PC-3 (cell line): ENCODE results near the gene UROC1. TPM values are rescaled to one million over a fixed set of nuclear protein-coding genes. Genes with fewer than 3 reads are reported as not detected.

Experiments
- ATAC-seq: fragments of 200-7000 bp; cut with Tn5 transposase; 2 replicates; pipeline ENCODE4 v1.9.1; 2020; ENCODE audit warnings: mild to moderate bottlenecking, moderate library complexity
- BruUV-seq: library from RNA; stranded (reverse); fragments of 400-500 nt; replicated peaks from 2 replicates; lab custom pipeline; 2021; lab: Mats Ljungman, UMichigan
- CTCF ChIA-PET: fragments of 300-600 bp; sonication (Branson Sonifier 250); formaldehyde crosslinking; loops from one replicate; lab custom pipeline; 2022; ENCODE audit warnings: antibody characterized with exemption; lab: Charles Lee
- POLR2A ChIA-PET: fragments of 300-600 bp; sonication (Branson Sonifier 250); formaldehyde crosslinking; loops from one replicate; lab custom pipeline; 2022; ENCODE audit warnings: antibody characterized with exemption; ENCODE audit not compliant: unreplicated experiment; lab: Charles Lee
- DNase-seq: peaks from one replicate; pipeline ENCODE4 v3.0.0-alpha.2; 2015
- H2AFZ ChIP-seq: fragments of 300-600 bp; sonication (generic); 2 replicates; pipeline ENCODE4 v1.6.0; 2016; ENCODE audit warnings: antibody characterized with exemption, low read length
- H3F3A ChIP-seq: fragments of 300-600 bp; sonication (generic); one replicate; pipeline ENCODE4 v1.6.0; 2017; ENCODE audit warnings: antibody characterized with exemption, low read length, control low read depth, mild to moderate bottlenecking; ENCODE audit not compliant: unreplicated experiment
- H3K27ac ChIP-seq: fragments of 300-600 bp; sonication (generic); 2 replicates; pipeline ENCODE4 v1.5.1; 2016; ENCODE audit warnings: mild to moderate bottlenecking, low read length
- H3K27me3 ChIP-seq: fragments of 300-600 bp; sonication (generic); 2 replicates; pipeline ENCODE4 v1.6.1; 2016; ENCODE audit warnings: low read length, mixed read lengths
- H3K36me3 ChIP-seq: fragments of 300-600 bp; sonication (generic); 2 replicates; pipeline ENCODE4 v1.6.1; 2016; ENCODE audit warnings: low read depth, mixed run types, low read length, mixed read lengths
- H3K4me1 ChIP-seq: fragments of 300-600 bp; sonication (generic); 2 replicates; pipeline ENCODE4 v1.5.1; 2016; ENCODE audit warnings: low read length; ENCODE audit not compliant: insufficient read depth
- H3K4me2 ChIP-seq: fragments of 300-600 bp; sonication (generic); 2 replicates; pipeline ENCODE4 v1.6.0; 2016; ENCODE audit warnings: low read length
- H3K4me3 ChIP-seq: fragments of 300-600 bp; sonication (generic); 2 replicates; pipeline ENCODE4 v1.5.1; 2016; ENCODE audit warnings: mild to moderate bottlenecking, low read length, mixed read lengths
- H3K79me2 ChIP-seq: fragments of 300-600 bp; sonication (generic); 2 replicates; pipeline ENCODE4 v1.6.1; 2017; ENCODE audit warnings: low read length, mixed read lengths
- H3K9ac ChIP-seq: fragments of 300-600 bp; sonication (generic); 2 replicates; pipeline ENCODE4 v1.6.0; 2016; ENCODE audit warnings: mild to moderate bottlenecking, low read length
- H3K9me2 ChIP-seq: fragments of 300-600 bp; sonication (generic); replicated peaks from 2 replicates; pipeline ENCODE4 v1.6.1; 2016; ENCODE audit warnings: mixed run types, low read length, mixed read lengths
- H3K9me3 ChIP-seq: fragments of 300-600 bp; sonication (generic); 2 replicates; pipeline ENCODE4 v1.6.1; 2016; ENCODE audit warnings: low read length, mixed read lengths
- H4K20me1 ChIP-seq: fragments of 300-600 bp; sonication (generic); 2 replicates; pipeline ENCODE4 v1.6.1; 2016; ENCODE audit warnings: low read length, mixed read lengths
- CTCF ChIP-seq: fragments of 300-600 bp; sonication (generic); conservative IDR thresholded peaks from 2 replicates; pipeline ENCODE4 v1.5.1; 2017; ENCODE audit warnings: antibody characterized with exemption, low read depth, mild to moderate bottlenecking, low read length
- EZH2 ChIP-seq: fragments of 300-600 bp; sonication (generic); IDR thresholded peaks from one replicate; pipeline ENCODE4 v1.6.1; 2017; ENCODE audit warnings: antibody characterized with exemption, mild to moderate bottlenecking, low read length; ENCODE audit not compliant: unreplicated experiment
- EZH2phosphoT487 ChIP-seq: fragments of 300-600 bp; sonication (generic); IDR thresholded peaks from 2 replicates; pipeline ENCODE4 v1.6.1; 2018; ENCODE audit warnings: mild to moderate bottlenecking, antibody characterized with exemption, low read length, borderline replicate concordance
- intact Hi-C: fragments of 100-400 bp; cut with micrococcal nuclease; formaldehyde crosslinking; loops from 2 replicates; pipeline ENCODE4 v1.9.0; 2023
- total RNA-seq: library from RNA; depleted of rRNA; stranded (reverse); fragments of >200 nt; gene quantifications from 2 replicates; pipeline ENCODE4 v1.2.3, GENCODE V29; 2014

Gene UROC1
- total RNA-seq, 1 experiment from 2014 or later: not detected

DNA sequence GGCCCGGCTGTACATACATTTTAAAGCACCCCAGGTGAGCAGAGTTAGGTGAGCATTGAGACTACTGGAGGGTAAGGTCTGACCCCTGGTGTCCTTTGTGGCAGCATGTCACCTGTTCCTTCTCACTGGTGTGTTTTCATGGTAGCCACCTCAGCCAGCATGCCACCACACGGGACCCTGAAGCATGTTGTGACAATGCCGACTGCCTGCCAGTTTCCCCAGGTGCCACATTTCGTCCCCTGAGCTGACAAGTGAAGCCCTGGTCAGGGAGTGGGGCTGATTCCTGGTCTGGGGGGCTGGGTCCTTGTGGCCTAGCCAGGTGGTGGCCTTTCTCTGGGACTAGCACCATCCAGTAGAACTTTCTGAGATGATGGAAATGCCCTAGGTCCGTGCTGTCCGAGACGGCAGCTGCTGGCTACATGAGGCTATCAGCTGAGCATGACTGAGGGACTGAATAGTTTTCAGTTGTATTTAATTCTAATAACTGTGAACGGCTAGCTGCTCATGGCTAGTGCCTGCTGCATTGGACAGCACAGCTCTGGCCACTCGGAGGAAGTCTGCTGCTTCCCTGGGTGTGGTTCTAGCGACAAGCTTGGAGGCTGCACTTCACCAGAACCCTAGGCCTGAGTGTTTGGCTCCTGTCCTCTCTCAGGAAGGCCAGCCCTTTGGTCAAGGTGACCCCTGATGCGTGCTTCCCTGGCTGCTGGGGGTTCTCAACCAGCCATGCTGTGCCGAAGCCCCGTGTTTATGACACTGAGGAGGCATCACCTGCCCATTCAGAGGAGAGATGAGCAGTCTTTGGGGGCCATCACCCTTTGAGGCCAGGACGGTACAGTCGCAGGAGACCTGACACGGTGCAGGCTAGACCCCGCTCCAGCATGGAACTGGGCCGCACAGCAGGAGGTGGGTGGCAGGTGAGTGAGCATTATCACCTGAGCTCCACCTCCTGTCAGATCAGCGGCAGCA, 37.3 kb upstream of the UROC1 start:
- intact Hi-C loops: no loop called here
- no TSS peak for BruUV-seq
- TF ChIP-seq EZH2phosphoT487: no peak
- no peak for TF ChIP-seq EZH2
- no peak for TF ChIP-seq CTCF
- Histone ChIP-seq H3K4me2 (no peak overlapping the region), H3K4me3 (no peak overlapping the region), H2AFZ (no peak overlapping the region), H3K27me3 (no peaks in the 10 kb centered on the region), H4K20me1 (no peaks in the 10 kb centered on the region), H3K9me3 (no peaks in the 10 kb centered on the region), H3K4me1 (no peaks in the 10 kb centered on the region), H3K36me3 (no peaks in the 10 kb centered on the region), H3K9ac (no peak overlapping the region), H3K27ac (no peak overlapping the region), H3K79me2 (no peaks in the 10 kb centered on the region), H3K9me2 (no peaks in the 10 kb centered on the region), H3F3A (no peaks in the 10 kb centered on the region)
- DNase-seq (no peak), ATAC-seq (no peak)
- ChIA-PET CTCF (no interaction called here), POLR2A (no interaction called here)

DNA sequence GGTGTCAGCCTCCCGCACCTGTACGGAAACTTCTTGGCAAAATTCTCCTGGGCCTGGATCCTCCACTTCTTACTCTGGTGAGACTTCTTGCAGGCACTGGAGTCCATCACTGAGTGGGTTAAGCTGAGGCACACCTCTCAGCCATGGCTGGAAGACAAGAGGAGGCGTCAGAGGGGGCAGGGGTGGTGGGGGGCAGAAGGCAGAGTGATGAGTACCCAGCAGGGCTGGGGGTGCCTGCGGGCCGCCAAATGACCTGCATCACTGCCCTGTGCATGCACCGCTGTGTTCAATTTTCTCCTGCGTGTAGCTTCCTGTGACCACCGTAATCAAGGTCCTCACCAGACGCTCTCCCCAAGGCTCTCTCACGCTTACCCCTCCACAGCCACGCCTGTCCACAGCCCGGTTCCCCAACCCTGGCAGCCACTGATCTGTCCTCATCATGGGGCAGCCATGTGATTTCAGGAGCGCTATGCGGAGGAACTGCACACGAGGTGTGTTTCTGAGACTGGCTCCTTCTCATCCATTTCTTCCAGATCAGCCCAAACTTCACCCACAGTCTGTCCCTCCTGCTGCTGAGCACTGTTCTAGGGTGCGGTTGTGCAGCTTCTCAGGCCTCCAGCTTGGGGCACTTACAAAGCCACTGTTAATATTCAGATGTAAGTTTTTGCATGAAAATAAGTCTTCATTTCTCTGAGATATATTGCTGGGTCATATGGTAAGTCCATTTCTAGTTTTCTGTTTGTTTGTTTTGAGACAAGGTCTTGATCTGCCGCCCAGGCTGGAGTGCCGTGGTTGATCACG, 35.9 kb upstream of the UROC1 start:
- no peak overlapping the region for H3K4me2 ChIP-seq
- H3K9me3 ChIP-seq: no peaks in the 10 kb centered on the region
- intact Hi-C loops: no loop called here
- DNase-seq (no peak), ATAC-seq (no peak)
- CTCF ChIA-PET: no interaction called here
- H4K20me1 ChIP-seq: no peaks in the 10 kb centered on the region
- no peak overlapping the region for H3K27ac ChIP-seq
- no peaks in the 10 kb centered on the region for H3K27me3 ChIP-seq
- no peak overlapping the region for H3K4me3 ChIP-seq
- no peak overlapping the region for H2AFZ ChIP-seq
- POLR2A ChIA-PET: no interaction called here
- no peaks in the 10 kb centered on the region for H3K4me1 ChIP-seq
- TF ChIP-seq EZH2 (no peak), CTCF (no peak), EZH2phosphoT487 (no peak)
- H3K36me3 ChIP-seq: no peaks in the 10 kb centered on the region
- H3F3A ChIP-seq: no peaks in the 10 kb centered on the region
- H3K79me2 ChIP-seq: no peaks in the 10 kb centered on the region
- H3K9me2 ChIP-seq: no peaks in the 10 kb centered on the region
- H3K9ac ChIP-seq: no peak overlapping the region
- BruUV-seq: no TSS peak
